ENCODE measurements around the gene RPS15A.
"Not testable (repeated sequence)": the region's sequence is repeated elsewhere in the genome, so short reads cannot be mapped to it uniquely, and the experiment has no call there.

RPS15A gene

DNA sequence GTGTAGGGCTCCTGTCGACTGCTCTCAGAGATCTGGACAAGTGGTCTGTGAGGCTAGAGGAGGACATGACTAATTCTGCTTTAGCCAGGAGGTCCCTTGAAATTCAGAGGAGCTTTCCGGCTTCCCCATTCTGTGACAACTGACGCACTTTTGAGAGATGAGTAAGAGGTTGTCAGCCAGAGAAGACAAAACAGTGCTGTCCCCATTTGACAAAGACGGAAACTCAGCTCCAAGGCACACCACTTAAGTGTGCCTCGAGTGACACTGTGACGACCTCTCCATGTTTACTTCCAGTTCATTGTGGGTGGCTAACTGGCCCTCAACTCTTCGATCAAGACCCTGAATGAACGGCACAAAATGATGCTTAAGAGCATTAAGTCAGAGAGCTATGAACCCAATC lies 47.3 kb downstream of the RPS15A start:
- DNase-seq (ENCODE audit: low read depth) = not testable (repeated sequence)

DNA sequence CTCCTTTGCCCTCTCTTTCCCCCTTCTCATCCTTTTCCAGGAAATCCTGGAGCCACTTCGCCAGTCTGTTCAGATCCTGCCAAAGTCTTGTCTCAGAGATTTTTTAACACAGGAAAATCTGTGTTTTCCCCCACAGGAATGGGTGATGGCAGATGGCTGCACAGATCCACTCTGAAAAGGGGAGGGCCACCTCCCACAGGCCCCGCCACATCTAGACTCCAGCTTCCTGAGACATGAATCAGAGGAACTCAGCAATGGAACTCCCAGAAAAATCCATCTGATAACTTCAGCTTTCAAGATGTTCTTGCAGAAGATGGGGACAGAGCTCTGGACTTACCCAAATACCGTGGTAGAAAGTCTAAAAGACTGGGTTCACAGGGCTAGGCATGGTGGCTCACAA lies 50.1 kb downstream of the RPS15A start:
- DNase-seq (ENCODE audit: low read depth) = not testable (repeated sequence)

DNA sequence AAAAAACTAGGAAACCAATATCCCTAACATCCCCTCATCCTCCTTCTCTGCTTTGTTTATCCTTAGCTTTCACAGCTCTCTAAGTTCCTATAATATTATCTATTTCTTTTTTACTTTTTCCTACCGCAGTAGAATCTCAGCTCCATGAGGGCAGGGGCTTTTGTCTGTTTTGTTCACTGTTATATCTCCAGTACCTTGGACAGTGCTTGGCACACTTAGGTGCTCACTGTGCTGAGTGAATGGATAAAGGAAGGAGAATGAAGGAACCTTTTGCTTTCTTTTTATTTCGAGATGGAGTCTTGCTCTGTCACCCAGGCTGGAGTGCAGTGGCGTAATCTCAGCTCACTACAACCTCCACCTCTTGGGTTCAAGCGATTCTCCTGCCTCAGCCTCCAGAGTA lies 51.4 kb downstream of the RPS15A start:
- not testable (repeated sequence) for DNase-seq (ENCODE audit: low read depth)

DNA sequence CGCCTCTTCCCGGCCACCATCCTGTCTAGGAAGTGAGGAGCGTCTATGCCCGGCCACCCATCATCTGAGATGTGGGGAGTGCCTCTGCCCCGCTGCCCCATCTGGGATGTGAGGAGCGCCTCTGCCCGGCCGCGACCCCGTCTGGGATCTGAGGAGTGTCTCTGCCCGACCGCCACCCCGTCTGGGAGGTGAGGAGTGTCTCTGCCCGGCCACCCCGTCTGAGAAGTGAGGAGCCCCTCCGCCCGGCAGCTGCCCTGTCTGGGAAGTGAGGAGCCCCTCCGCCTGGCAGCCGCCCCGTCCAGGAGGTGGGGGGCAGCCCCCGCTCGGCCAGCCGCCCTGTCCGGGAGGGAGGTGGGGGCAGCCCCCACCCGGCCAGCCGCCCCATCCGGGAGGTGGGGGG lies 55.9 kb downstream of the RPS15A start:
- DNase-seq (ENCODE audit: low read depth) = not testable (repeated sequence)
